KMS-11 (cell line): Measurements from ENCODE around the gene AHRR.

Source experiments
- H2AFZ ChIP-seq: fragments of 200-600 bp; sonication (generic); 2 replicates; pipeline ENCODE4 v1.6.1; 2016; ENCODE audit warnings: antibody characterized with exemption, mixed run types, low read depth
- H3K27ac ChIP-seq: fragments of 200-600 bp; sonication (generic); 2 replicates; pipeline ENCODE4 v1.6.1; 2016; ENCODE audit warnings: mild to moderate bottlenecking, mixed run types
- H3K27me3 ChIP-seq: fragments of 200-600 bp; sonication (generic); 2 replicates; pipeline ENCODE4 v1.6.1; 2017; ENCODE audit warnings: mild to moderate bottlenecking, low read depth, mixed run types, moderate library complexity; ENCODE audit not compliant: insufficient read depth
- H3K36me3 ChIP-seq: fragments of 200-600 bp; sonication (generic); 2 replicates; pipeline ENCODE4 v1.6.1; 2017; ENCODE audit warnings: mild to moderate bottlenecking, mixed run types; ENCODE audit not compliant: insufficient read depth
- H3K4me1 ChIP-seq: fragments of 200-600 bp; sonication (generic); 2 replicates; pipeline ENCODE4 v1.6.1; 2016; ENCODE audit warnings: mild to moderate bottlenecking, low read depth, mixed run types; ENCODE audit not compliant: poor library complexity, severe bottlenecking
- H3K4me2 ChIP-seq: fragments of 200-600 bp; sonication (generic); 2 replicates; pipeline ENCODE4 v1.7.0; 2016; ENCODE audit warnings: mild to moderate bottlenecking, mixed run types
- H3K4me3 ChIP-seq: fragments of 200-600 bp; sonication (generic); IDR thresholded peaks from 2 replicates; pipeline ENCODE4 v1.6.1; 2017; ENCODE audit warnings: low read depth, low read length, mixed read lengths; ENCODE audit not compliant: insufficient read depth
- H3K79me2 ChIP-seq: fragments of 200-600 bp; sonication (generic); 2 replicates; pipeline ENCODE4 v1.6.1; 2016; ENCODE audit warnings: low read depth, mixed run types; ENCODE audit not compliant: insufficient read depth
- H3K9ac ChIP-seq: fragments of 200-600 bp; sonication (generic); 2 replicates; pipeline ENCODE4 v1.6.1; 2016; ENCODE audit warnings: mild to moderate bottlenecking, mixed run types
- H4K20me1 ChIP-seq: fragments of 200-600 bp; sonication (generic); 2 replicates; pipeline ENCODE4 v1.6.1; 2016; ENCODE audit warnings: mild to moderate bottlenecking, mixed run types; ENCODE audit not compliant: insufficient read depth
- TF ChIP-seq, protein P1 (sequence below): fragments of 200-600 bp; sonication (generic); conservative IDR thresholded peaks from 2 replicates; pipeline ENCODE4 v1.6.1; 2017; ENCODE audit warnings: low read depth, mild to moderate bottlenecking, antibody characterized with exemption, low read length, moderate library complexity, mixed read lengths

The AHRR gene

DNA sequence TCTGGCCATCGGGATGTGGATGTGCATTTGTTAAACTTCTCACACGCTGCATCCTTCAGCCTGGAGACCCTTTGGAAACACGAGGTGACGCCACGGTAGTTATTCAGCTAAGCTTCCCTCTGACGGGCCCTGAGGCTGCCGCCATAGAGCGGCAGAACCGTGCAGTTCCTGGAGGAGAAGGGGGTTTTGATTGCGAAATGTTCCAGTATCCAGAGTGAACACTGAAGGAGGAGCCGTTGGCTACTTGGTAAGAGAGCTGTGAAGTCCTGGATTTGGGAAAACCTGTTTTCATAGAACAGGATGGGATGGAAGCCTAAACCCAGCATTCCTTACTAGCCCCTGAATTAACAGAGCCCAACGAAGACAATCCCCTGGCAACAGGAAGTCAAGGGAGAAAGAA, 98.5 kb downstream of the AHRR start:
- Histone ChIP-seq H3K27me3 (no peaks in the 10 kb centered on the region), H3K4me2 (no peak overlapping the region), H3K4me1 (peaks cover 7% of the 10 kb centered on the region), H2AFZ (no peak overlapping the region), H4K20me1 (no peaks in the 10 kb centered on the region), H3K9ac (no peak overlapping the region), H3K36me3 (no peaks in the 10 kb centered on the region), H3K27ac (no peak overlapping the region), H3K79me2 (no peaks in the 10 kb centered on the region), H3K4me3 (no peak overlapping the region)
- TF ChIP-seq, protein P1, sequence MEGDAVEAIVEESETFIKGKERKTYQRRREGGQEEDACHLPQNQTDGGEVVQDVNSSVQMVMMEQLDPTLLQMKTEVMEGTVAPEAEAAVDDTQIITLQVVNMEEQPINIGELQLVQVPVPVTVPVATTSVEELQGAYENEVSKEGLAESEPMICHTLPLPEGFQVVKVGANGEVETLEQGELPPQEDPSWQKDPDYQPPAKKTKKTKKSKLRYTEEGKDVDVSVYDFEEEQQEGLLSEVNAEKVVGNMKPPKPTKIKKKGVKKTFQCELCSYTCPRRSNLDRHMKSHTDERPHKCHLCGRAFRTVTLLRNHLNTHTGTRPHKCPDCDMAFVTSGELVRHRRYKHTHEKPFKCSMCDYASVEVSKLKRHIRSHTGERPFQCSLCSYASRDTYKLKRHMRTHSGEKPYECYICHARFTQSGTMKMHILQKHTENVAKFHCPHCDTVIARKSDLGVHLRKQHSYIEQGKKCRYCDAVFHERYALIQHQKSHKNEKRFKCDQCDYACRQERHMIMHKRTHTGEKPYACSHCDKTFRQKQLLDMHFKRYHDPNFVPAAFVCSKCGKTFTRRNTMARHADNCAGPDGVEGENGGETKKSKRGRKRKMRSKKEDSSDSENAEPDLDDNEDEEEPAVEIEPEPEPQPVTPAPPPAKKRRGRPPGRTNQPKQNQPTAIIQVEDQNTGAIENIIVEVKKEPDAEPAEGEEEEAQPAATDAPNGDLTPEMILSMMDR, result no peak

DNA sequence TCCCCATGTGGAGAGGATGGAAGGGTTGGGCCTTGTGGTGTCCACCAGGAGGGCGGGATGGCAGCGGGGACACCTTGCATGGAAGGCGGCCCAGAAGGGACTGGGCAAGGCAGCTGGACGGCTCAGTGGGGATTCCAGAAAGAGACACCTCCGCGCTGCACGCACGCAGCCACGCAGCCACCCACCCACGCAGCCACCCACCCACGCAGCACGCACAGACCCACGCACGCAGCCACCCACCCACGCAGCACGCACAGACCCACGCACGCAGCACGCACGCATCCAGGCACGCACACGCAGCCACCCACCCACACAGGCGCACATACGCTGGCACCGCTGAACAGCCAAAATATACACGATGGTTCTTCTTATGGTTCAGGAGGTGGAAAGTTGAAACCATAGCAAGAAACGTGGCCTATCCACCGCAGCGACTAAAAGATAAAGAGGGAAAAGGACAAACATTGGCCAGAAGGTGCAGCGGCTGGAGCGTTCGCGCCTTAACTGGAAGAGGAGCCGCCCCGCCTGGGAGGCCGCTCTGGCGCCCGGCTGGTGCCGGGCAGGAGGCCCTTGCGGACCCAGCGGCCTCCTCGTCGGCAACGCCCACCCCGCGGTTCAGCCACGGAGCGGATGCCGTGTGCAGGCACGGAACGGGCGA, 99.2 kb downstream of the AHRR start:
- Histone ChIP-seq H3K27ac (no peak overlapping the region), H3K4me1 (peaks cover 11% of the 10 kb centered on the region), H3K79me2 (no peaks in the 10 kb centered on the region), H3K36me3 (no peaks in the 10 kb centered on the region), H3K4me3 (no peak overlapping the region), H3K27me3 (no peaks in the 10 kb centered on the region), H4K20me1 (no peaks in the 10 kb centered on the region), H3K9ac (no peak overlapping the region), H3K4me2 (no peak overlapping the region), H2AFZ (no peak overlapping the region)
- TF ChIP-seq, protein P1, result no peak

DNA sequence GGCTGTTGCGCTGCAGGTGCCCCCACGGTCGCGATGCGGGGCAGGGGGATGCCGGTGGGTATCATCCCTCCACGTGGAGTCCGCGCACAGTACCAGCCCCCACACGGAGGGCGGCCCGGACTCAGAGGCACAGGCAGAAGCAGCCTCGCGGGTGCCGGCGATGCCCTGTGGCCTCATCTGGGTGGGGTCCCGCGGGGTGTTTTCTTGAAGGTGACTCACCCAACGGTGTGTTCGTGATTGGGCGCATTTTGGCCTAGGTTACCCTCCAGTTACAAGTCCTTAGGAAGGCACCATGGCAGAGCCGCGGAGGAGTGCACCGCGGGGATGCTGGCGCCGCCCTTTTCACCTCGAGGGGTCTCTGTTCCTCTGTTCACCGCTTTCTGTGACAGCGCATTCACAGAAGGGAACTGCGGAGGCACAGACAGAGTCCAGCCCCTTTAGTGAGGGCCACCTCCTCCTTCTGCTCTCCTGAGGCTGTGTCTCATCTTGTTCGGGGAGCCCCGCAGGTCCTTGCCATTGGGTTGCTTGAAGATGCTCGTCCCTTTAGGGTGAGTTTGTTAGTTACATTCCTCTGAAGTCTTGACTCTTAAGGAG, 99.9 kb downstream of the AHRR start:
- no peak overlapping the region for H3K4me3 ChIP-seq
- H3K27me3 ChIP-seq, result no peaks in the 10 kb centered on the region
- H3K36me3 ChIP-seq, result no peaks in the 10 kb centered on the region
- H3K79me2 ChIP-seq, result no peaks in the 10 kb centered on the region
- no peak overlapping the region for H3K4me2 ChIP-seq
- H2AFZ ChIP-seq, result no peak overlapping the region
- no peak overlapping the region for H3K27ac ChIP-seq
- no peaks in the 10 kb centered on the region for H4K20me1 ChIP-seq
- TF ChIP-seq, protein P1, result no peak
- H3K9ac ChIP-seq, result no peak overlapping the region
- H3K4me1 ChIP-seq, result peaks cover 11% of the 10 kb centered on the region

DNA sequence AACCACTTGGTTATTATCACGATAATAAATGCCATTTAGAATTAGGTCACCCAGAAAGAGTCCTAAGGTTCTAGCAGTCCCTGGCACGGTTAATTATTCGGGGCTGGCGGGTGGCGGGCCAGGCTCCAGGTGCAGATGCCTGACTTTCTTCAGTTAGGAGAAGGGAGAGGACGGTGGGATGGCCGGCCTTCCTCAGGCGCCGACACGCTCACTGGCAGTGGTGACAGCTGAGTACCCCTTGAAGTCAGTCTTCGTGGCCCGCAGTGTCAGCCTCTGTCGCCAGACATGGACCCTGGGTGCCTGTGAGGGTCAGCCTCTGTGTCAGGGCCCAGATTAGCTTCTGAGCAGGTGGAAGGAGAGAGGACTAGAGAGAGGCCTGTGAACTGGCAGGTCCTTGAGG, 100.4 kb downstream of the AHRR start:
- H3K4me1 ChIP-seq, result peaks cover 11% of the 10 kb centered on the region
- H4K20me1 ChIP-seq, result no peaks in the 10 kb centered on the region
- TF ChIP-seq, protein P1, result no peak
- H3K79me2 ChIP-seq, result no peaks in the 10 kb centered on the region
- no peak overlapping the region for H3K9ac ChIP-seq
- no peak overlapping the region for H3K4me3 ChIP-seq
- no peaks in the 10 kb centered on the region for H3K27me3 ChIP-seq
- no peak overlapping the region for H3K27ac ChIP-seq
- H3K4me2 ChIP-seq, result no peak overlapping the region
- H2AFZ ChIP-seq, result no peak overlapping the region
- H3K36me3 ChIP-seq, result no peaks in the 10 kb centered on the region
